Measurements from ENCODE around the gene LENG1. TPM values are rescaled to one million over a fixed set of nuclear protein-coding genes. Genes with fewer than 3 reads are reported as not detected.
A peak's percentile ranks its signal among the peaks of the same experiment; 100 is the strongest.

The LENG1 gene
- total and polyA plus RNA-seq, 9 of the 15 experiments (the other 6 are each of a cell fraction or from before 2014, with no cell fraction given) = 0.30 to 10.5 (median 4.7) TPM

DNA sequence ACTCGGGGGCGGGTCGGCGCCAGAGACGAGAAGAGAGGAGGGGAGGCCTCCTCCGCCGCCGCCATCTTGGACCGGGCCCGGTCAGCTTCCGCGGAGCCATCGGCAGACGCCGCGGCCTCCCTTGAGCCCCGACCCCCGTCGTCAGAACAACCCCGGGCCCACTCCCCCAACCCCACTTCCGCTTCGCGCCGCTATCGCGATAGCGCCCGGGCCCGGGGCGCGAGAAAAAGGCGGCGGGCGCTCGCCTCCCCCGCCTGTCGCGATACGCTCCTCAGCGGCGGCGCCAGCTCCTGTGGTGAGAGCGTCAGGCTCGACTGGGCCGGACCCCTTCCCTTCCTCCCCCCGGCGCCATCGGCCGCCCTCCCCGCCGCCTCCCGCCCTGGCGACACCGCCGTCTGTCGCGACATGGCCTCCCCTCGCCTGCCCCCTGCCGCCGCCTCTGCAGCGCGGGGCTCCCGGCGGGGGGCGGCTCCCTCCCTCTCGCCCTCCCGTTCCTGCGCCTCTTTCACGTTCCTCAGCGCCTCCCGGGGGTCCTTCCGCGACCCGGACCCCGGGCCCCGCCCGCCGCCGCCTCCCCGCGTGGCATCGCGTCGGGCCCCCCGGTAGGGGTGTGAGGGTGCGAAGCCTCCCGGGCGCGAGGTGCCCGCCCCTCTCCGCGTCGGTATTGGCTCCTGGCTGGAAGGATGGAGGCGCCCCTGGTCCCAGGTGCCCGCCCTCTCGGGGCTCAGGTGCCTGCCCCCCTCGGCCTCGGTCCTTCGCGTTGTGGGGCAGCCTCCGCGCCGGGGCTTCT, 21.6 kb downstream of the LENG1 start, which contains the start of gene CNOT3 (continued):
- TF ChIP-seq ZFP36 (IDR thresholded peaks at IDR 0.05; ENCODE audit: low read depth, low read length, partially characterized antibody) (no peak), PTBP1 (IDR thresholded peaks at IDR 0.05; ENCODE audit: low read depth, low read length) (no peak), ZNF12 (CRISPR knock-in tag; IDR thresholded peaks at IDR 0.05) (no peak), MTA1 (IDR thresholded peaks at IDR 0.05; ENCODE audit: borderline replicate concordance) (no peak), LCOR (CRISPR knock-in tag; IDR thresholded peaks at IDR 0.05) (no peak), PHF8 (IDR thresholded peaks at IDR 0.05; ENCODE audit: borderline replicate concordance, low read length) (peak; percentile 79; the same call in 1 of the 2 replicates), TFAM (CRISPR knock-in tag; conservative IDR thresholded peaks at IDR 0.05) (no peak), NR4A1 (CRISPR knock-in tag; IDR thresholded peaks at IDR 0.05) (no peak), NR4A1 (tag; IDR thresholded peaks at IDR 0.05) (no peak), BRF1 (IDR thresholded peaks at IDR 0.05; ENCODE audit: borderline replicate concordance, extremely low read depth, insufficient read length) (no peak), KAT8 (IDR thresholded peaks at IDR 0.05; ENCODE audit: low read depth) (no peak), ZNF174 (CRISPR knock-in tag; IDR thresholded peaks at IDR 0.05) (no peak)
- TF ChIP-seq, protein P1, sequence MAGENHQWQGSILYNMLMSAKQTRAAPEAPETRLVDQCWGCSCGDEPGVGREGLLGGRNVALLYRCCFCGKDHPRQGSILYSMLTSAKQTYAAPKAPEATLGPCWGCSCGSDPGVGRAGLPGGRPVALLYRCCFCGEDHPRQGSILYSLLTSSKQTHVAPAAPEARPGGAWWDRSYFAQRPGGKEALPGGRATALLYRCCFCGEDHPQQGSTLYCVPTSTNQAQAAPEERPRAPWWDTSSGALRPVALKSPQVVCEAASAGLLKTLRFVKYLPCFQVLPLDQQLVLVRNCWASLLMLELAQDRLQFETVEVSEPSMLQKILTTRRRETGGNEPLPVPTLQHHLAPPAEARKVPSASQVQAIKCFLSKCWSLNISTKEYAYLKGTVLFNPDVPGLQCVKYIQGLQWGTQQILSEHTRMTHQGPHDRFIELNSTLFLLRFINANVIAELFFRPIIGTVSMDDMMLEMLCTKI (IDR thresholded peaks at IDR 0.05; ENCODE audit: partially characterized antibody) = no peak
- TF ChIP-seq, protein P2, sequence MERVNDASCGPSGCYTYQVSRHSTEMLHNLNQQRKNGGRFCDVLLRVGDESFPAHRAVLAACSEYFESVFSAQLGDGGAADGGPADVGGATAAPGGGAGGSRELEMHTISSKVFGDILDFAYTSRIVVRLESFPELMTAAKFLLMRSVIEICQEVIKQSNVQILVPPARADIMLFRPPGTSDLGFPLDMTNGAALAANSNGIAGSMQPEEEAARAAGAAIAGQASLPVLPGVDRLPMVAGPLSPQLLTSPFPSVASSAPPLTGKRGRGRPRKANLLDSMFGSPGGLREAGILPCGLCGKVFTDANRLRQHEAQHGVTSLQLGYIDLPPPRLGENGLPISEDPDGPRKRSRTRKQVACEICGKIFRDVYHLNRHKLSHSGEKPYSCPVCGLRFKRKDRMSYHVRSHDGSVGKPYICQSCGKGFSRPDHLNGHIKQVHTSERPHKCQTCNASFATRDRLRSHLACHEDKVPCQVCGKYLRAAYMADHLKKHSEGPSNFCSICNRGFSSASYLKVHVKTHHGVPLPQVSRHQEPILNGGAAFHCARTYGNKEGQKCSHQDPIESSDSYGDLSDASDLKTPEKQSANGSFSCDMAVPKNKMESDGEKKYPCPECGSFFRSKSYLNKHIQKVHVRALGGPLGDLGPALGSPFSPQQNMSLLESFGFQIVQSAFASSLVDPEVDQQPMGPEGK (CRISPR knock-in tag; IDR thresholded peaks at IDR 0.05; ENCODE audit: borderline replicate concordance) = no peak
- TF ChIP-seq, protein P3, sequence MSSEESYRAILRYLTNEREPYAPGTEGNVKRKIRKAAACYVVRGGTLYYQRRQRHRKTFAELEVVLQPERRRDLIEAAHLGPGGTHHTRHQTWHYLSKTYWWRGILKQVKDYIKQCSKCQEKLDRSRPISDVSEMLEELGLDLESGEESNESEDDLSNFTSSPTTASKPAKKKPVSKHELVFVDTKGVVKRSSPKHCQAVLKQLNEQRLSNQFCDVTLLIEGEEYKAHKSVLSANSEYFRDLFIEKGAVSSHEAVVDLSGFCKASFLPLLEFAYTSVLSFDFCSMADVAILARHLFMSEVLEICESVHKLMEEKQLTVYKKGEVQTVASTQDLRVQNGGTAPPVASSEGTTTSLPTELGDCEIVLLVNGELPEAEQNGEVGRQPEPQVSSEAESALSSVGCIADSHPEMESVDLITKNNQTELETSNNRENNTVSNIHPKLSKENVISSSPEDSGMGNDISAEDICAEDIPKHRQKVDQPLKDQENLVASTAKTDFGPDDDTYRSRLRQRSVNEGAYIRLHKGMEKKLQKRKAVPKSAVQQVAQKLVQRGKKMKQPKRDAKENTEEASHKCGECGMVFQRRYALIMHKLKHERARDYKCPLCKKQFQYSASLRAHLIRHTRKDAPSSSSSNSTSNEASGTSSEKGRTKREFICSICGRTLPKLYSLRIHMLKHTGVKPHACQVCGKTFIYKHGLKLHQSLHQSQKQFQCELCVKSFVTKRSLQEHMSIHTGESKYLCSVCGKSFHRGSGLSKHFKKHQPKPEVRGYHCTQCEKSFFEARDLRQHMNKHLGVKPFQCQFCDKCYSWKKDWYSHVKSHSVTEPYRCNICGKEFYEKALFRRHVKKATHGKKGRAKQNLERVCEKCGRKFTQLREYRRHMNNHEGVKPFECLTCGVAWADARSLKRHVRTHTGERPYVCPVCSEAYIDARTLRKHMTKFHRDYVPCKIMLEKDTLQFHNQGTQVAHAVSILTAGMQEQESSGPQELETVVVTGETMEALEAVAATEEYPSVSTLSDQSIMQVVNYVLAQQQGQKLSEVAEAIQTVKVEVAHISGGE (CRISPR knock-in tag; IDR thresholded peaks at IDR 0.05) = no peak
- TF ChIP-seq, protein P4, sequence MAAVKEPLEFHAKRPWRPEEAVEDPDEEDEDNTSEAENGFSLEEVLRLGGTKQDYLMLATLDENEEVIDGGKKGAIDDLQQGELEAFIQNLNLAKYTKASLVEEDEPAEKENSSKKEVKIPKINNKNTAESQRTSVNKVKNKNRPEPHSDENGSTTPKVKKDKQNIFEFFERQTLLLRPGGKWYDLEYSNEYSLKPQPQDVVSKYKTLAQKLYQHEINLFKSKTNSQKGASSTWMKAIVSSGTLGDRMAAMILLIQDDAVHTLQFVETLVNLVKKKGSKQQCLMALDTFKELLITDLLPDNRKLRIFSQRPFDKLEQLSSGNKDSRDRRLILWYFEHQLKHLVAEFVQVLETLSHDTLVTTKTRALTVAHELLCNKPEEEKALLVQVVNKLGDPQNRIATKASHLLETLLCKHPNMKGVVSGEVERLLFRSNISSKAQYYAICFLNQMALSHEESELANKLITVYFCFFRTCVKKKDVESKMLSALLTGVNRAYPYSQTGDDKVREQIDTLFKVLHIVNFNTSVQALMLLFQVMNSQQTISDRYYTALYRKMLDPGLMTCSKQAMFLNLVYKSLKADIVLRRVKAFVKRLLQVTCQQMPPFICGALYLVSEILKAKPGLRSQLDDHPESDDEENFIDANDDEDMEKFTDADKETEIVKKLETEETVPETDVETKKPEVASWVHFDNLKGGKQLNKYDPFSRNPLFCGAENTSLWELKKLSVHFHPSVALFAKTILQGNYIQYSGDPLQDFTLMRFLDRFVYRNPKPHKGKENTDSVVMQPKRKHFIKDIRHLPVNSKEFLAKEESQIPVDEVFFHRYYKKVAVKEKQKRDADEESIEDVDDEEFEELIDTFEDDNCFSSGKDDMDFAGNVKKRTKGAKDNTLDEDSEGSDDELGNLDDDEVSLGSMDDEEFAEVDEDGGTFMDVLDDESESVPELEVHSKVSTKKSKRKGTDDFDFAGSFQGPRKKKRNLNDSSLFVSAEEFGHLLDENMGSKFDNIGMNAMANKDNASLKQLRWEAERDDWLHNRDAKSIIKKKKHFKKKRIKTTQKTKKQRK (IDR thresholded peaks at IDR 0.05; ENCODE audit: borderline replicate concordance, low read depth, low read length) = no peak

Data from K562 (cell line).